Measurements from ENCODE around the gene PAX3. TPM values are rescaled to one million over a fixed set of nuclear protein-coding genes. Genes with fewer than 3 reads are reported as not detected.

The PAX3 gene
- total and polyA plus RNA-seq, 11 donors, result 0.42 TPM; not detected in 10

- DNase-seq (peak in 2 of 5 donors; percentile 29 to 67), ATAC-seq (peak in 3 of 4 donors; percentile 29 to 36 (median 36))
- intact Hi-C loops (cut with DNase I), result loop anchor here in 4 of 10 donors (10.0 kb wide), 2 partner anchors 241 to 251 kb away; no protein-coding TSS in a partner anchor
- H3K4me3 ChIP-seq, result peak overlapping the region; percentile 23 to 65 (median 52)
- no peaks in the 10 kb centered on the region for H3K9me3 ChIP-seq
- 1 to 2% (median 1%) methylated on average over 40 to 66 of the region's 66 CpGs for WGBS, 4 donors
- H3K36me3 ChIP-seq, result no peaks in the 10 kb centered on the region
- peaks cover 0 to 59% (median 18%) of the 10 kb centered on the region in 12 donors for H3K4me1 ChIP-seq
- H3K27ac ChIP-seq, result no peak overlapping the region
- TF ChIP-seq CTCF (IDR thresholded peaks at IDR 0.05) (no peak), POLR2A (IDR thresholded peaks at IDR 0.05) (no peak)
- peaks cover 84 to 100% (median 100%) of the 10 kb centered on the region in 9 donors for H3K27me3 ChIP-seq
Observed at GRCh38 chr2:222305516-222306392, 7.0 kb upstream of the PAX3 start.

GRCh38 chr2:222304737-222305515, 6.1 kb upstream of the PAX3 start:
- Histone ChIP-seq H3K27me3 (peaks cover 83 to 100% (median 100%) of the 10 kb centered on the region in 9 donors), H3K27ac (no peak overlapping the region), H3K36me3 (no peaks in the 10 kb centered on the region), H3K9me3 (no peaks in the 10 kb centered on the region), H3K4me3 (peak overlapping the region in 11 of 12 donors; percentile 31 to 65 (median 54)), H3K4me1 (peaks cover 0 to 61% (median 18%) of the 10 kb centered on the region in 12 donors)
- WGBS, 4 donors, result 4 to 6% (median 5%) methylated on average over 32 to 39 of the region's 39 CpGs
- TF ChIP-seq POLR2A (IDR thresholded peaks at IDR 0.05) (no peak), CTCF (IDR thresholded peaks at IDR 0.05) (no peak)
- DNase-seq (peak in 1 of 5 donors; percentile 62), ATAC-seq (no peak)
- intact Hi-C loops (cut with DNase I), result loop anchor here in 4 of 10 donors (10.0 kb wide), 2 partner anchors 240 to 250 kb away; no protein-coding TSS in a partner anchor

- Histone ChIP-seq H3K27me3 (peaks cover 81 to 100% (median 99%) of the 10 kb centered on the region in 9 donors), H3K27ac (no peak overlapping the region), H3K4me3 (peak overlapping the region in 7 of 12 donors; percentile 2 to 65 (median 56)), H3K36me3 (no peaks in the 10 kb centered on the region), H3K9me3 (no peaks in the 10 kb centered on the region), H3K4me1 (peaks cover 0 to 64% (median 18%) of the 10 kb centered on the region in 12 donors)
- intact Hi-C loops (cut with DNase I), result loop anchor here in 4 of 10 donors (10.0 kb wide), 2 partner anchors 239 to 249 kb away; no protein-coding TSS in a partner anchor
- no peak for ATAC-seq
- no peak for DNase-seq
- TF ChIP-seq CTCF (IDR thresholded peaks at IDR 0.05), result no peak
- no peak for TF ChIP-seq POLR2A (IDR thresholded peaks at IDR 0.05)
- WGBS, 4 donors, result 5 to 7% (median 6%) methylated on average over 36 to 38 of the region's 38 CpGs
Observed at GRCh38 chr2:222303828-222304736, 5.3 kb upstream of the PAX3 start.

Data from heart left ventricle (tissue), 16 donors.